Pancreas (tissue), 10 donors: ENCODE data around the gene MKLN1. TPM values are rescaled to one million over a fixed set of nuclear protein-coding genes. Genes with fewer than 3 reads are reported as not detected.

Experiments
- ATAC-seq, 4 donors: fragments of 200-7000 bp; cut with Tn5 transposase; one replicate each; pipeline versions ENCODE4 v1.8.0 to v1.9.1; 2020; ENCODE audit warnings: mild to moderate bottlenecking in 4 of 4, moderate library complexity in 4 of 4
- DNase-seq, 6 donors: peaks; one replicate each; pipeline ENCODE4 v3.0.0-alpha.2; 2020
- FAIRE-seq: peaks from 2 replicates; lab custom pipeline; 2012; peaks lifted over from hg19 to GRCh38; lab: Jason Lieb, UNC
- H3K27ac ChIP-seq, 4 donors: fragments of 200-600 bp; sonication (generic); 1 replicate in 3 of 4; 2 replicates in 1 of 4; pipeline versions ENCODE4 v1.5.0 to v1.8.0; 2020
- H3K27me3 ChIP-seq, 4 donors: fragments of 200-600 bp; one replicate each; pipeline ENCODE4 v1.8.0; 2021
- H3K36me3 ChIP-seq, 3 donors: fragments of 200-600 bp; sonication (generic) in 1 of 3; one replicate each; pipeline versions ENCODE4 v1.5.0 to v1.8.0; 2020 to 2021
- H3K4me1 ChIP-seq, 3 donors: fragments of 200-600 bp; one replicate each; pipeline ENCODE4 v1.8.0; 2021
- H3K4me3 ChIP-seq, 4 donors: fragments of 200-600 bp; sonication (generic) in 2 of 4; one replicate each; pipeline versions ENCODE4 v1.5.0 to v1.8.0; 2020 to 2021
- H3K9me3 ChIP-seq, 4 donors: fragments of 200-600 bp; one replicate each; pipeline ENCODE4 v1.8.0; 2021
- WGBS, 2 donors: extraction: QIAGEN DNeasy Blood & Tissue Kit; methylation state at CpG; one replicate each; pipeline ENCODE4 v1.1.7; 2013; 5-methylcytosine and 5-hydroxymethylcytosine counted together
- intact Hi-C, 3 donors: fragments of 100-400 bp; cut with DNase I; formaldehyde crosslinking; loops; one replicate each; pipeline versions ENCODE4 v1.11.1 to v1.14.2; 2022
- polyA plus RNA-seq, 2 donors: library from polyadenylated mRNA; stranded (reverse); fragments of 200-250 nt; gene quantifications; one replicate each; pipeline ENCODE4 v1.2.3, GENCODE V29; 2013
- total RNA-seq, 6 donors: library from RNA; stranded (reverse); fragmentation: NEBNext Ultra II Directional in 4 of 6; extraction: Animal tissue kit (Norgen Biotek cat#: 25700) in 4 of 6; gene quantifications; one replicate each; pipeline versions ENCODE4 v1.2.1 to v1.2.4, GENCODE V29; 2021 to 2023
- TF ChIP-seq, protein P1 (sequence below), 4 donors: fragments of 200-600 bp; sonication (generic) in 3 of 4; IDR thresholded peaks; one replicate each; pipeline versions ENCODE4 v1.5.0 to v1.8.0; 2021; ENCODE audit warnings: antibody characterized with exemption in 4 of 4
- donor health status: healthy with polysubstance abuse.
- donor health status: DM: no; HTN: no; CAD: no; lungs with moderate emphysema.
- donor health status: DM: no; HTN: no; CAD: no.
- donor health status: control.
- donor health status: control.
- donor health status: Bipolar disorder and iron deficiency.
- donor health status: DM: yes; HTN: yes; CAD: no.
- donor health status: DM: no; HTN: no; CAD: no.
- donor health status: DM: no; HTN: no; CAD: no.
- donor health status: DM: yes; HTN: yes; CAD: no.

The MKLN1 gene
- total and polyA plus RNA-seq, 8 donors, result 7.0 to 30.2 (median 21.6) TPM

DNA sequence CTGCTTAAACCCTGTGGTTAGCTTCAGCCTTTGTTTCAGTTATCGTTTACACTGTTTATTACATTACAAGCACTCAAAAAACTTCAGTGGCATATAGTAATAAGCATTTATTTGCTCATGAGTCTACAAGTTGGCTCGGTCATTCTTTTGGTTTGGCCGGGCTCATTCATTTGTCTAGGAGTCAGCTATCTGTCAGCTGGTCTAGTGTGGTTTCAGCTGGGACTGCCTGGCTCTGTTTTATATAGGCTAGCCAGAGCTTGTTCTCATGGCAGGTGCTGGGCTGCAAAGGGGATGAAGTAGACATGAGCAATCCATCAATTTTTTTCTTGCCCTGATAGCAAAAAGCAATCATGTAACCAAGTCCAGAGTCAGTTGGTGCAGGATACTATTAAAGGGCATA lies 103.6 kb downstream of the MKLN1 start:
- Histone ChIP-seq H3K27ac (no peak overlapping the region), H3K27me3 (no peaks in the 10 kb centered on the region), H3K4me3 (no peak overlapping the region), H3K36me3 (peaks cover 0 to 7% (median 6%) of the 10 kb centered on the region in 3 donors), H3K4me1 (no peaks in the 10 kb centered on the region), H3K9me3 (no peaks in the 10 kb centered on the region)
- intact Hi-C loops, result no loop called here
- TF ChIP-seq, protein P1, sequence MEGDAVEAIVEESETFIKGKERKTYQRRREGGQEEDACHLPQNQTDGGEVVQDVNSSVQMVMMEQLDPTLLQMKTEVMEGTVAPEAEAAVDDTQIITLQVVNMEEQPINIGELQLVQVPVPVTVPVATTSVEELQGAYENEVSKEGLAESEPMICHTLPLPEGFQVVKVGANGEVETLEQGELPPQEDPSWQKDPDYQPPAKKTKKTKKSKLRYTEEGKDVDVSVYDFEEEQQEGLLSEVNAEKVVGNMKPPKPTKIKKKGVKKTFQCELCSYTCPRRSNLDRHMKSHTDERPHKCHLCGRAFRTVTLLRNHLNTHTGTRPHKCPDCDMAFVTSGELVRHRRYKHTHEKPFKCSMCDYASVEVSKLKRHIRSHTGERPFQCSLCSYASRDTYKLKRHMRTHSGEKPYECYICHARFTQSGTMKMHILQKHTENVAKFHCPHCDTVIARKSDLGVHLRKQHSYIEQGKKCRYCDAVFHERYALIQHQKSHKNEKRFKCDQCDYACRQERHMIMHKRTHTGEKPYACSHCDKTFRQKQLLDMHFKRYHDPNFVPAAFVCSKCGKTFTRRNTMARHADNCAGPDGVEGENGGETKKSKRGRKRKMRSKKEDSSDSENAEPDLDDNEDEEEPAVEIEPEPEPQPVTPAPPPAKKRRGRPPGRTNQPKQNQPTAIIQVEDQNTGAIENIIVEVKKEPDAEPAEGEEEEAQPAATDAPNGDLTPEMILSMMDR (IDR thresholded peaks at IDR 0.05), result no peak
- 32 to 44% methylated on average over 3 of the region's 3 CpGs for WGBS, 2 donors
- ATAC-seq (peak; percentile 68 to 89 (median 77)), DNase-seq (peak in 3 of 6 donors; percentile 22 to 32 (median 32)), FAIRE-seq (no peak)

- intact Hi-C loops, result no loop called here
- Histone ChIP-seq H3K4me1 (no peaks in the 10 kb centered on the region), H3K4me3 (no peak overlapping the region), H3K27me3 (no peaks in the 10 kb centered on the region), H3K9me3 (no peaks in the 10 kb centered on the region), H3K36me3 (peaks cover 0 to 7% (median 6%) of the 10 kb centered on the region in 3 donors), H3K27ac (no peak overlapping the region)
- TF ChIP-seq, protein P1 (IDR thresholded peaks at IDR 0.05), result no peak
- no peak for ATAC-seq
- no peak for FAIRE-seq
- WGBS, 2 donors, result 73% methylated on average over 3 of the region's 3 CpGs
- DNase-seq, result no peak
Observed at GRCh38 chr7:131431756-131432155, 104.1 kb downstream of the MKLN1 start.

GRCh38 chr7:131436384-131436783 lies 108.7 kb downstream of the MKLN1 start:
- TF ChIP-seq, protein P1 (IDR thresholded peaks at IDR 0.05), result no peak
- H3K27me3 ChIP-seq, result no peaks in the 10 kb centered on the region
- H3K4me3 ChIP-seq, result no peak overlapping the region
- DNase-seq (no peak), ATAC-seq (peak in 1 of 4 donors; percentile 31), FAIRE-seq (no peak)
- no peaks in the 10 kb centered on the region for H3K4me1 ChIP-seq
- intact Hi-C loops, result no loop called here
- 54 to 59% methylated on average over 3 of the region's 3 CpGs for WGBS, 2 donors
- H3K27ac ChIP-seq, result no peak overlapping the region
- H3K36me3 ChIP-seq, result peaks cover 0 to 9% (median 0%) of the 10 kb centered on the region in 3 donors
- H3K9me3 ChIP-seq, result no peaks in the 10 kb centered on the region

- no peak for FAIRE-seq
- peaks cover 0 to 9% (median 0%) of the 10 kb centered on the region in 3 donors for H3K36me3 ChIP-seq
- no peaks in the 10 kb centered on the region for H3K27me3 ChIP-seq
- no peak overlapping the region for H3K4me3 ChIP-seq
- H3K4me1 ChIP-seq, result no peaks in the 10 kb centered on the region
- TF ChIP-seq, protein P1 (IDR thresholded peaks at IDR 0.05), result no peak
- H3K9me3 ChIP-seq, result no peaks in the 10 kb centered on the region
- H3K27ac ChIP-seq, result no peak overlapping the region
- intact Hi-C loops, result no loop called here
- WGBS, 2 donors, result 88 to 96% methylated on average over 2 of the region's 2 CpGs
- no peak for ATAC-seq
- no peak for DNase-seq
Observed at GRCh38 chr7:131438969-131439368, 111.3 kb downstream of the MKLN1 start.

GRCh38 chr7:131443496-131443895 lies 115.8 kb downstream of the MKLN1 start:
- WGBS, 2 donors, result 95 to 97% methylated on average over 5 of the region's 5 CpGs
- intact Hi-C loops, result no loop called here
- no peak for FAIRE-seq
- ATAC-seq, result no peak
- TF ChIP-seq, protein P1 (IDR thresholded peaks at IDR 0.05), result no peak
- DNase-seq, result no peak
- Histone ChIP-seq H3K4me3 (no peak overlapping the region), H3K4me1 (no peaks in the 10 kb centered on the region), H3K27ac (no peak overlapping the region), H3K27me3 (no peaks in the 10 kb centered on the region), H3K36me3 (no peaks in the 10 kb centered on the region), H3K9me3 (no peaks in the 10 kb centered on the region)
